Dermis blood vessel endothelial cell (primary cell): ENCODE measurements around the gene LOXL4. TPM values are rescaled to one million over a fixed set of nuclear protein-coding genes. Genes with fewer than 3 reads are reported as not detected.
"Not testable (repeated sequence)": the region's sequence is repeated elsewhere in the genome, so short reads cannot be mapped to it uniquely, and the experiment has no call there.

ENCODE experiments used
- DNase-seq: peaks from one replicate; pipeline ENCODE4 v3.0.0; 2010
- total RNA-seq: library from RNA; depleted of rRNA; stranded (reverse); fragments of >200 nt; gene quantifications from 2 replicates; pipeline ENCODE4 v1.2.3, GENCODE V29; 2014

The LOXL4 gene
- total RNA-seq, 1 donor from 2014 or later, result 0.68 TPM

DNA sequence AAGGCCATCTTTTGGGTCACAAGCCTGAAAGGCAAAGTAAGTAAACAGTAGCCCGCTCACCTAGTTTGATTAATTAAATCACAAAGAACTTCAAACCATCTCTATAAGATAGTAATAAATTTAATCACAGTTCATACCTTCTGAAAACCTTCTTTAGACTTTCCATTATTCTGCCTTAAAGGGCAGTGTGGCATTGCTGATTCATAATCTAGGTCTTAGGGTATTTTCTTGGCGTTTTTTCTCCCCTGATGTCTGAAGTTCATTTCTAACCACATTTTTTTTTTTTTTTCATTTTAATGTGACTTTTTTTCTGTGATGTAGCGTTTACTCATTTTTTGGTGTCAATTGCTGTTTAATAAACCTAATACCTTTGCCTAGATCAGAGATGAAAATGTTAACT lies 27.5 kb downstream of the LOXL4 start:
- DNase-seq, result no peak

DNA sequence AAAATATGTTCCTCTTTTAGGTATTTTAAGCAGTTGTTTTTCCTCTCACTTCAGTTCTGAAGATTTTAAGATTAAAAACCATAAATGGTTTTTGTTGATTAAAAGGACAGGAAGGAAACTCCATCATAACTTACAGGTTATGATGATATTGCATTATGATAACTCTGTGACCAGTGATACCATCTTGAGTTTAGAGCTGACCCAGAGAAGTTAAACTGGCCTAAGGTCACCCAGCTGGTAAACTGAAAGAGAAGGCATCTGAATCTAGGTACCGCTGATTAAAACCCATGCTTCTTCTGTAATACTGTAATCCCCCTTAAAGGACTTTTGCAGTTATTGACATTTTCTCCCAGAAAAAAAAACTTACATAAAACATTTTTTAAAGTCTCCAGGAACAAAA lies 29.6 kb downstream of the LOXL4 start:
- peak; percentile 24 for DNase-seq

DNA sequence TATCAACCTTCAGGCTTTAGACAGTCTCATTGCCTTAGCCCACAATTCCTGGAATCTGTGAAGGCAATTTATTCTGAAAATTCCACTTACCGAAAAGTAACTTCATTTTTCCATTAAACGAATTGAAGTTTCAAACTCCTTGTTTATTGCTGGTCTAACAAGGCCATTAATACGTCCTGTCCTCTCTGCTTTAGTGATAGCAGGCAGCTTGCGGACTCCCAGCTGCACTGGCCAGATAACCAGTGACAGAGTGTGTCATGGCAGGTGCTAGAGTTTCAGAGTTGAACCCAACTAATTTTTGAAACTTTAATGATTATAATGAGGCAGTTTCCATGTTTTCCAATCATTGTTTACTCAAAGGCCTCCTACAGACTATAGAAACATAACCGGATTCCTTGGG lies 31.1 kb downstream of the LOXL4 start:
- DNase-seq, result no peak

DNA sequence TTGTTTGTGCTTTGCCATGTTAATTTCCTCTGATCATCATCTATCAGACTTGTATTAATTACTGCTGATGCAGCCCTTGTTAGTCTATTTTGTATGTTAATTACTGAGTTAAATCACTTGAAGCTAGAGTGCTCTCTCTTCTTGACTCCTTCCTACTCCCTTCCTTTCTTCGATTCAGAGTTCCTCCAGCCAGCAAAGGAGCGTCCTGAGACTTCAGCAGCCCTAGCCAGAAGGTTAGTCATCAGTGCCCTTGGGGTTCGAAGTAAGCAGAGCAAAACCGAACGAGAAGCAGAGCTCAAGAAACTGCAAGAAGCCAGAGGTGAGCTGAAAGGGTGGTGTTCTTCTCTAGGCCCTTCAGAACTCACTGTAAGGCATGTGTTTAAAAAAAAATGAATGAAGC lies 32.1 kb downstream of the LOXL4 start:
- DNase-seq, result no peak

DNA sequence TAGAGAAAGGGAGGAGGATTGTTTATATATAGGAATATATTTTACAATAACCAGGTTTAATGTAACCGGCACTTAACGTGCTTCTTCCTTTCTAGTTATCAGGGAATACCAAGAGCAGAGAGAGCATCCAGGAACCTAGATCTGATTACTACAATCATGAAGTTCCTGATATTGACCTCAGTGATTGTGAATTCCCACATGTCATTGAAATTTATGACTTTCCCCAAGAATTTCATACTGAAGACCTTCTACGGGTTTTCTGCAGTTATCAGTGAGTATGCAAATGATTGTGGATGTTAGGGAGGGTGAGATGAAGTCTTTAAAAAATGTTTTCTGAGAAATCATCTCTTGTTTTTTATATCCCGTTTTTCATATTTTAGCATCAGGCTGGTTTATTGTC lies 36.6 kb downstream of the LOXL4 start:
- DNase-seq, result no peak

DNA sequence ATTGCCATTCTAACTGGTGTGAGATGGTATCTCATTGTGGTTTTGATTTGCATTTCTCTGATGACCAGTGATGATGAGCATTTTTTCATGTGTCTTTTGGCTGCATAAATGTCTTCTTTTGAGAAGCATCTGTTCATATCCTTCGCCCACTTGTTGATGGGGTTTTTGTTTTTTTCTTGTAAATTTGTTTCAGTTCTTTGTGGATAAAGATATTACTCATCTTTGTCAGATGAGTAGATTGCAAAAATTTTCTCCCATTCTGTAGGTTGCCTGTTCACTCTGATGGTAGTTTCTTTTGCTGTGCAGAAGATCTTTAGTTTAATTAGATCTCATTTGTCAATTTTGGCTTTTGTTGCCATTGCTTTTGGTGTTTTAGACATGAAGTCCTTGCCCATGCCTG lies 39.7 kb downstream of the LOXL4 start:
- not testable (repeated sequence) for DNase-seq

DNA sequence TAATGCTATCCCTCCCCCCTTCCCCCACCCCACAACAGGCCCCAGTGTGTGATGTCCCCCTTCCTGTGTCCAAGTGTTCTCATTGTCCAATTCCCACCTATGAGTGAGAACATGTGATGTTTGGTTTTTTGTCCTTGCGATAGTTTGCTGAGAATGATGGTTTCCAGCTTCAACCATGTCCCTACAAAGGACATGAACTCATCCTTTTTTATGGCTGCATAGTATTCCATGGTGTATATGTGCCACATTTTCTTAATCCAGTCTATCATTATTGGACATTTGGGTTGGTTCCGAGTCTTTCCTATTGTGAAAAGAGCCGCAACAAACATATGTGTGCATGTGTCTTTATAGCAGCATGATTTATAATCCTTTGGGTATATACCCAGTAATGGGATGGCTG lies 40.3 kb downstream of the LOXL4 start:
- DNase-seq, result not testable (repeated sequence)

DNA sequence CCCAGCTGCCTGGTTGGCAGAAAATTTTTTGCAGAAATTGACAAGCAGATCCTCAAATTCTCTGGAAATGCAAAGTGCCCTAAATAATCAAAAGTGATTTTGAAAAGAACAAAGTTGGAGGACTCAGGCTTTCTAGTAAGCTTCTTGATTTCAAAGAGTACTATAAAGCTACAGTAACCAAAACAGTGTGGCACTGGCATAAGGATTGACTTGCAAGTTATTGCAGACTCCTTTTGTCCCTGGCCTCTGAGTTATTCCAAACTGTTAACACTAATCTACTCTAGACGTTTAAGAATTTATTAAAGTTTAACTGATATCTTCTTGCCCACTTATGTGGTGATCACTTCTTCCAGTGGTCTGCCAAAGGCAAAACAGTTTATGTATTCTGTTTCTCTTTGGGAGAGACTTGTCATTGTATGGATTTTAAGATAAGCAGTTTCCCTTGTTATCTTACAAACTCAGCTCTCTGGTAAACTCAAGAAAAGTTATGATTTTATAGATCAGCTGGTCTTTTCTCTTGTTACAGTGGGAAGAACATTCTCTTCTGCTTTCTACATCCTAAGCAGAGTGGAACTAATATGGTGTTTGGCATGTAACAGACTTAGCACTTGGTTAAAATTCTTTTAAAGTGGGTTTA lies 41.4 kb downstream of the LOXL4 start:
- no peak for DNase-seq

DNA sequence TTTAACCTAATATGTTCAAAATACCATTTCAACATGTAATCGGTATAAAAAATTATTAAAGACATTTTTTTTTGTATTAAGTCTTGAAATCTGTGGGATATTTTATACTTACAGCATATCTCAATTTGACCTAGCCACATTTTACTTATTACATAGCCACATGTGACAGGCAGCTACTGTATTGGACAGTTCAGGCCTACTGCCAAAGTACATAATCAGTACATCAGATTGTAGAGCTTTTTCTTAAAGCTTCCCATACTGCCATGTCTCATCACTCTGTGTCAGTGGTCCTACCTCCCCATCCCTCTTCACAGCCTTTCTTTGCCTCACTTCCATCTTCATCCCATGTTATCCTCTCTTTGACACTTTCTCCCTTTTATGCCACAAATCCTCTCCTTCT lies 43.0 kb downstream of the LOXL4 start:
- DNase-seq, result peak; percentile 41

DNA sequence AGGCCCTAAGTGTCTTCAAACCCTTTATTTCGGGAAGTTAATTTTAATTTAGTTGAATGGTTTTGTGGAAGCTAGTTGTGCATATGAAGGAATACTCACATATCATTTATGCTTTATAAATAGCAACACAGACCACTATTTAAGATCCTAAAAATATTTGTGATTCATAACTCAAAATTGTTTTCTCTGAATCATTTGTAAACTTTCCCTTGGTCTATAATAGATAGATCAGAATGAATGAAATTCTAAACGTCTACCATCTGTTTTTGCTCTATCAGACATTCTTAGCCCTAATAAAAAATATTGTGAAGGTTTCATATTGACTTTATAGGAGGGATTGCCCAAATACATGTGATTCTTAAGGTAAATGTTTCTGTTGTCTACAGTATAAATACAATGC lies 43.5 kb downstream of the LOXL4 start:
- no peak for DNase-seq

DNA sequence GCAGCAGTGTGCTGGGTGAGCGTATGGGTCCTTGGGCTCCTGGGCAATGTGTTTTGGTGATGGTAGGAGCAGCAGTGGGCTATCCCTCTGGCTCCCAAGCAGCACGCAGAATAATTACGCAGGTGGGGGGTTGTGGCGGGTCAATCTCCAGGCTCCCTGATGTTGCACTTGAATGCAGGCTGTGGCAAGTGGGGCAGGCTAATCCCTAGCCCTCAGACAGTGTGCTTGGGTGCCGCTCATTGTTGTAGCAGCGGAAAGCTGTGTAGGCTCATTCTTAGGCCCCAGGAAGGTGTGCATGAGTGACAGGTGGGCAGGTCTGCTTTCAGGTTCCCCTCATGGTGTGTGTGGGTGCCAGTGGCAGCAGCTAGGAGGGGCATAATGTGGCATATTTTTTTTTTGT lies 44.1 kb downstream of the LOXL4 start:
- DNase-seq, result no peak

DNA sequence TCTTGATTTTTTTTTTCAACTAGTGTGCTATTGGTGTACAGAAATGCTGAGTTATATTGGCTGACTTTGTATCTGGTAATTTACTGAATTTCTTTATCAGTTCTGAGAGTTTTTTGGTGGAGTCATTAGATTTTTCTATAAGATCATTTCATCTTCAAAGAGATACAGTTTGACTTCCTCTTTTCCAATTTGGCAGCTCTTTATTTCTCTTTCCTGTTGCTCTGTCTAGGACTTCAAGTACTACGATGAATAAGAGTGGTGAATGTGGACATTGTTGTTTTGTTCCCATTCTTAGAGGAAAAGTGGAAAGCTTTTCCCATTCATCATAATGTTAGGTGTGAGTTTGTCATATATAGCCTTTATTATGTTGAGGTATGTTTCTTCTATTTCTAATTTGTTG lies 50.2 kb downstream of the LOXL4 start:
- DNase-seq, result peak; percentile 24

DNA sequence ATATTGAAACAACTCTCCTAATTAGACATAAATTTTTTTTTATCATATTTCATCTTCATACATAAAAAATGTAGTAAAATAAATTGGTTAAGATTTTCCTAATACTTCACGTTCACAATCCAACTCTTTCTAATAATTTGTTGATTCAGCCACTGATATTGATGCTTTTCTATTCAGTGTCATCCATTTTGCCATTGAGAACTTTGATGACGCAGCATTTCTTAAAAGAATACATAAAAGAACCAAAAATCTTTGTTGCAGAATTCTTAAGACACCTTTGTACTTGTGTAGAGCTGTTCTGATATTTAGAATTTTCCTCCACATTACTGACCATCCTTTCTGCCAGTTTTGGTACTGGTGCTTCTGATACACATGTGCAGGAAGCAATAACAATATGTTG lies 52.6 kb downstream of the LOXL4 start:
- no peak for DNase-seq

DNA sequence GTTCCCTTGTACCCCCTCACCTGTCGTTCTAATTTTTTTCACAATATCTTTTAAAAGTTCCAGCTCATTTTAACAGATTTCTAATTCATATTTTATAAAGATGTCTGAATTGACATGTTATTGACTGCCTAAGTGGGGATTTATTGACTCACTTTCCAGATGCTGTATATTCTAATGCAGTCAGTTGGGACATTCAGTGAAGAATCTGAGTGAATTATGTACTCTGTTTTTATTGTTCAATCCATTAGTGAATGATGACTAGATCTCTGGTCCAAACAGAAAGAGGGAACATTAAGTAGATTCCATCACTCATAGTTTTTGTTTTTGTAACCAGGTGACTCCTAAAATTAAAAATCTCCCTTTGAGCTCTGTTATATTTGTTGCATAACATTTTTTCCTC lies 54.3 kb downstream of the LOXL4 start:
- DNase-seq, result no peak

DNA sequence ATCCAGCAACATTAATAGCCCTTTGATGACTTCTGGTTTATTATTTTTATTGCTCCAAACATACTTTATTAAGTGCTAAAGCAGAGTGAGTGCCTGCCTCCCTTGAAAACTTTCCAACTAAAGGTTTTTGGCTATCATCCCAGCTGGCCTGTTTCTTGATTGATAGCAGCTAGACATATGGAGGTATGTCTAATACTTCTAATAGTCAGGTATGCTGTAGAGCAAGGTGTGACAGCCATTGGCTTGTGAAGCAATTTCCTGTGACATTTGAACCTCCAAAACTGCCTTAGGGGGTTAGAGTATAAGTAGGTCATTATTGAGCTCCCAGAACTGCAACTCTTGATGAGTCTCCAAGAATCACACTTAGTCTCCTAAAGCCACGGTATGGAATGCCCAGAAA lies 55.8 kb downstream of the LOXL4 start:
- no peak for DNase-seq

DNA sequence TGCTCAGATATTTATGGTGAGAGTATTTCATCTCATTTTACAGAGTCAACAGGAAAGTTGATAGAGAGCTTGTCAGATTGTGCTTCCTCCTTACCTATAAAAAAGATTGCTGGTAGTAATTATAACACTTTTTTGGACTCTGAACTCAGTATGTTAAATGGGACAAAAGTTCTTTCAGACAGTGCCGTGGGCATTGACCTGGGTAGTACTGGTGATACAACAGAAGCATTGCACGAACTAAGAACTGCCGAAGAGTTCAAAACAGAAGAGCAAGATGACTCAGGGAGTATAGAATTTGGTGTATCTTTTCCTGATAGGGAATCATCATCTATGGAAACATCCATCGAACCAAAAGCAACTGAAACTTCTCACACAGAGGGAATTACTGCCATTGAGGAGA lies 58.6 kb downstream of the LOXL4 start:
- DNase-seq, result no peak

DNA sequence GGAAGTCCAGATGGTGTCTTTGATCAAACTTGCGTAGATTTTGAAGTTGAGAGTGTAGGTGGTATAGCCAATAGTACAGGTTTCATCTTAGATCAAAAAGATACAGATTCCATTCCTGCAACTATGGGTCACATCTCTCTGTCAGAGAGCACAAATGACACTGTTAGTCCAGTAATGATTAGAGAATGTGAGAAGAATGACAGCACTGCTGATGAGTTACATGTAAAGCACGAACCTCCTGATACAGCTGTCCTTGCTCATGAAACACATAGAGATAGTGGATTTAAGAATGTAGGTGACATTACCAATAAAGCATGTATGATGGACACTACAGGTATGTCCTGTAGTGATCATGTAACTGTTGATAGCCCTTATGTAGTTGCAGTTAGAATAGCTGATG lies 59.1 kb downstream of the LOXL4 start:
- no peak for DNase-seq

DNA sequence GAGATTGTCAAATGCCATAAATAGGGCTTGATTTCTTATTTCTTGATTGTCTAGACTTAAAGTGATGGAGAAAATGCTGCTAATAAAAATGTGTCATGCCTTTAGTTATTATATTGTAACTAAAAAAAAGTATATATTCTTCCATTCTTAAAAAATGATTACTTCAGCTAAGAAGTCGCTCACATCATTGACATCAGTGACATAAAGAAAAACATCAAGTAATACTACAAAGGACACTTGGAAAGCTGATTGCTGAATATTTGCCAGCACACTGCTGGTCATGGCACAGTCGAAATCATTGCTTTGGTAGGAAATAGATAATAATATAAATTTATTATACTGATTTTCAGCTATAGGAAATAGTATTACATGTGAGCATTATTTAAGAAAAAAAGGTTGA lies 62.6 kb downstream of the LOXL4 start:
- no peak for DNase-seq

DNA sequence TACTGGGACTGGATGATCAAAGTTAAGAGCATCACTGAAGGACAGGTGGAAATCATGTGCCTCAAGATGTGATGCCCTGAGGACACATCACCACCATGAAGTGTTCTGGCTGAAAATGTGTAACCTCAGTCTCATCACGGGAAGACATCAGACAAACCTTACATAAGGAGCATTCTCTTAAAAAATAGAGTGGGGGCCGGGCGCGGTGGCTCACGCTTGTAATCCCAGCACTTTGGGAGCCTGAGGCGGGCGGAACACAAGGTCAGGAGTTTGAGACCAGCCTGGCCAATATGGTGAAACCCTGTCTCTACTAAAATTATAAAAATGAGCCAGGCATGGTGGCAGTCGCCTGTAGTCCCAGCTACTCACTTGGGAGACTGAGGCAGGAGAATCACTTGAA lies 65.6 kb downstream of the LOXL4 start:
- no peak for DNase-seq

DNA sequence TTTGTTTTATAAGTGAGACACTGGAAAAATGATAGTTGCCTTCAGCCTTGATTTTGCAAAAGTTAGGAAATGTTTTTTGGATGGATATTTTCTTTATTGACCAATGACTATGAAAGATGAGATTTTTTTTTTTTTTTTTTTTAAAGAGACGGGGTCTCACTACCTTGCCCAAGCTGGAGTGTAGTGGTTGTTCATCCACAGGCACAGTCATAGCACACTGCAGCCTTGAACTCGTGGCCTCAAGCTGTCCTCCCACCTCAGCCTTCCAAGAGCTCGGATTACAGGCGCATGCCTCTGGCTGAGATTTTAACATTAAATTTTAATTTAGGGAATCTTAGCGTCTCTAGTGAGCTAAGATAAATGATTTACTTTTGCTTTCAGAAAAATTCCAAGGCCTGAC lies 66.2 kb downstream of the LOXL4 start:
- DNase-seq, result no peak

Other genes starting within 250 kb of the LOXL4 start
- gene CRTAC1, start 237.6 kb downstream of the LOXL4 start, total RNA-seq, result 0.51 and 1.3 TPM in 2 replicates
- 14.3 and 16.8 TPM in 2 replicates for gene R3HCC1L, start 133.5 kb downstream of the LOXL4 start, total RNA-seq
- gene PYROXD2, start 147.0 kb upstream of the LOXL4 start, total RNA-seq, result 3.6 and 6.4 TPM in 2 replicates
- 24.8 and 32.7 TPM in 2 replicates for gene HPS1, start 178.7 kb upstream of the LOXL4 start, total RNA-seq